ENCODE measurements around the gene WBP2. TPM values are rescaled to one million over a fixed set of nuclear protein-coding genes. Genes with fewer than 3 reads are reported as not detected.

WBP2 gene
- total and polyA plus RNA-seq, 2 of the 13 experiments (the other 11 are each of a cell fraction or from before 2014, with no cell fraction given) = 29.2 to 29.5 TPM

GRCh38 chr17:75856062-75856756 lies 1.1 kb upstream of the WBP2 start (continued):
- peak; percentile 33; the same call in 1 of the 2 replicates for TF ChIP-seq ZNF704 (CRISPR knock-in tag; IDR thresholded peaks at IDR 0.05; ENCODE audit: borderline replicate concordance)
- no peak for TF ChIP-seq FOXC1 (CRISPR knock-in tag; IDR thresholded peaks at IDR 0.05; ENCODE audit: borderline replicate concordance)
- no peak for TF ChIP-seq ZBTB21 (CRISPR knock-in tag; IDR thresholded peaks at IDR 0.05)
- no peak; the same call in 1 of the 2 replicates for TF ChIP-seq REXO4 (CRISPR knock-in tag; IDR thresholded peaks at IDR 0.05; ENCODE audit: borderline replicate concordance)
- TF ChIP-seq EED (CRISPR knock-in tag; IDR thresholded peaks at IDR 0.05) = no peak
- TF ChIP-seq THAP11 (CRISPR knock-in tag; IDR thresholded peaks at IDR 0.05) = no peak
- TF ChIP-seq ZUFSP (CRISPR knock-in tag; IDR thresholded peaks at IDR 0.05; ENCODE audit: borderline replicate concordance) = no peak
- TF ChIP-seq ZNF598 (CRISPR knock-in tag; IDR thresholded peaks at IDR 0.05; ENCODE audit: borderline replicate concordance) = peak; percentile 5; the same call in 1 of the 2 replicates
- peak; percentile 12; the same call in 1 of the 2 replicates for TF ChIP-seq ZNF710 (CRISPR knock-in tag; IDR thresholded peaks at IDR 0.05; ENCODE audit: borderline replicate concordance)
- TF ChIP-seq ARID4A (CRISPR knock-in tag; IDR thresholded peaks at IDR 0.05; ENCODE audit: borderline replicate concordance) = peak; percentile 42
- TF ChIP-seq CBX5 (CRISPR knock-in tag; IDR thresholded peaks at IDR 0.05; ENCODE audit: borderline replicate concordance) = no peak
- TF ChIP-seq MAX (IDR thresholded peaks at IDR 0.05) = no peak
- no peak for TF ChIP-seq ZNF615 (CRISPR knock-in tag; IDR thresholded peaks at IDR 0.05; ENCODE audit: borderline replicate concordance)
- TF ChIP-seq FLYWCH1 (CRISPR knock-in tag; IDR thresholded peaks at IDR 0.05) = peak; percentile 80; the same call in 1 of the 2 replicates

Data from HepG2 (cell line).